HEK293 (cell line): Measurements from ENCODE around the gene RPP30.
A peak's percentile ranks its signal among the peaks of the same experiment; 100 is the strongest.

Experiments
- GLI4 ChIP-seq: fragments of 450-650 bp; formaldehyde crosslinking; IDR thresholded peaks from 2 replicates; pipeline ENCODE4 v1.5.1; 2016; ENCODE audit warnings: missing biosample characterization, missing genetic modification characterization
- KLF1 ChIP-seq: fragments of 450-650 bp; formaldehyde crosslinking; IDR thresholded peaks from 2 replicates; pipeline ENCODE4 v1.5.1; 2016; ENCODE audit warnings: missing biosample characterization, missing genetic modification characterization
- KLF8 ChIP-seq: fragments of 450-650 bp; formaldehyde crosslinking; IDR thresholded peaks from 2 replicates; pipeline ENCODE4 v1.5.1; 2016; ENCODE audit warnings: missing biosample characterization, missing genetic modification characterization
- MYNN ChIP-seq: fragments of 450-650 bp; formaldehyde crosslinking; IDR thresholded peaks from 2 replicates; pipeline ENCODE4 v1.5.1; 2016; ENCODE audit warnings: missing biosample characterization, missing genetic modification characterization, borderline replicate concordance
- OVOL3 ChIP-seq: fragments of 450-650 bp; formaldehyde crosslinking; IDR thresholded peaks from 2 replicates; pipeline ENCODE4 v1.5.1; 2016; ENCODE audit warnings: missing biosample characterization, missing genetic modification characterization
- PATZ1 ChIP-seq: fragments of 450-650 bp; formaldehyde crosslinking; IDR thresholded peaks from 2 replicates; pipeline ENCODE4 v1.5.1; 2016; ENCODE audit warnings: missing biosample characterization, missing genetic modification characterization
- PRDM1 ChIP-seq: fragments of 450-650 bp; formaldehyde crosslinking; IDR thresholded peaks from 2 replicates; pipeline ENCODE4; 2016; ENCODE audit warnings: missing biosample characterization, missing genetic modification characterization
- PRDM6 ChIP-seq: fragments of 450-650 bp; formaldehyde crosslinking; IDR thresholded peaks from 2 replicates; pipeline ENCODE4 v1.5.1; 2017; ENCODE audit warnings: missing biosample characterization, missing genetic modification characterization
- REPIN1 ChIP-seq: fragments of 450-650 bp; formaldehyde crosslinking; IDR thresholded peaks from 2 replicates; pipeline ENCODE4 v1.5.1; 2017; ENCODE audit warnings: missing biosample characterization, missing genetic modification characterization, low read depth
- SETDB1 ChIP-seq: IDR thresholded peaks from one replicate; pipeline ENCODE4 v1.6.1; 2017; ENCODE audit warnings: mild to moderate bottlenecking, low read length, moderate library complexity, mixed read lengths; ENCODE audit not compliant: insufficient read length
- TRIM28 ChIP-seq: IDR thresholded peaks from 2 replicates; pipeline ENCODE4 v1.6.1; 2011; ENCODE audit warnings: low read length, control low read depth, borderline replicate concordance
- YY2 ChIP-seq: fragments of 450-650 bp; formaldehyde crosslinking; IDR thresholded peaks from 2 replicates; pipeline ENCODE4 v1.5.1; 2016; ENCODE audit warnings: missing biosample characterization, missing genetic modification characterization
- ZFHX2 ChIP-seq: fragments of 450-650 bp; formaldehyde crosslinking; conservative IDR thresholded peaks from 2 replicates; pipeline ENCODE4 v1.5.1; 2016; ENCODE audit warnings: missing biosample characterization, missing genetic modification characterization
- ZFP3 ChIP-seq: fragments of 450-650 bp; formaldehyde crosslinking; IDR thresholded peaks from 2 replicates; pipeline ENCODE4 v1.5.1; 2016; ENCODE audit warnings: low read depth, missing biosample characterization, missing genetic modification characterization
- ZNF146 ChIP-seq: fragments of 450-650 bp; formaldehyde crosslinking; IDR thresholded peaks from 2 replicates; pipeline ENCODE4 v1.5.1; 2016; ENCODE audit warnings: missing biosample characterization, missing genetic modification characterization
- ZNF155 ChIP-seq: fragments of 450-650 bp; formaldehyde crosslinking; IDR thresholded peaks from 2 replicates; pipeline ENCODE4 v1.5.1; 2016; ENCODE audit warnings: missing biosample characterization, missing genetic modification characterization
- ZNF214 ChIP-seq: fragments of 450-650 bp; formaldehyde crosslinking; IDR thresholded peaks from 2 replicates; pipeline ENCODE4 v1.5.1; 2017; ENCODE audit warnings: missing biosample characterization, mild to moderate bottlenecking, missing genetic modification characterization, borderline replicate concordance
- ZNF248 ChIP-seq: fragments of 450-650 bp; formaldehyde crosslinking; IDR thresholded peaks from 2 replicates; pipeline ENCODE4 v1.5.1; 2017; ENCODE audit warnings: missing biosample characterization, missing genetic modification characterization
- ZNF266 ChIP-seq: fragments of 450-650 bp; formaldehyde crosslinking; IDR thresholded peaks from 2 replicates; pipeline ENCODE4 v1.5.1; 2016; ENCODE audit warnings: missing biosample characterization, missing genetic modification characterization, low read depth
- ZNF37A ChIP-seq: fragments of 450-650 bp; IDR thresholded peaks from 2 replicates; pipeline ENCODE4 v1.5.1; 2018; ENCODE audit warnings: missing biosample characterization, missing genetic modification characterization
- ZNF510 ChIP-seq: fragments of 450-650 bp; formaldehyde crosslinking; IDR thresholded peaks from 2 replicates; pipeline ENCODE4 v1.5.1; 2018; ENCODE audit warnings: mild to moderate bottlenecking, missing genetic modification characterization, missing biosample characterization; ENCODE audit not compliant: insufficient replicate concordance
- ZNF518A ChIP-seq: fragments of 450-650 bp; formaldehyde crosslinking; conservative IDR thresholded peaks from 2 replicates; pipeline ENCODE4 v1.5.1; 2016; ENCODE audit warnings: low read depth, missing biosample characterization, missing genetic modification characterization
- ZNF555 ChIP-seq: fragments of 450-650 bp; formaldehyde crosslinking; conservative IDR thresholded peaks from 2 replicates; pipeline ENCODE4 v1.5.1; 2017; ENCODE audit warnings: missing biosample characterization, mild to moderate bottlenecking, missing genetic modification characterization, inconsistent platforms
- ZNF596 ChIP-seq: fragments of 450-650 bp; IDR thresholded peaks from 2 replicates; pipeline ENCODE4 v1.5.0; 2018; ENCODE audit warnings: missing biosample characterization, mild to moderate bottlenecking, missing genetic modification characterization, moderate library complexity
- ZNF610 ChIP-seq: fragments of 450-650 bp; formaldehyde crosslinking; IDR thresholded peaks from 2 replicates; pipeline ENCODE4 v1.5.1; 2016; ENCODE audit warnings: missing biosample characterization, missing genetic modification characterization, borderline replicate concordance
- ZNF645 ChIP-seq: fragments of 450-650 bp; formaldehyde crosslinking; IDR thresholded peaks from 2 replicates; pipeline ENCODE4; 2016; ENCODE audit warnings: missing biosample characterization, missing genetic modification characterization
- ZNF660 ChIP-seq: fragments of 450-650 bp; IDR thresholded peaks from 2 replicates; pipeline ENCODE4 v1.5.1; 2018; ENCODE audit warnings: missing biosample characterization, mild to moderate bottlenecking, missing genetic modification characterization
- ZNF670 ChIP-seq: fragments of 450-650 bp; formaldehyde crosslinking; IDR thresholded peaks from 2 replicates; pipeline ENCODE4 v1.5.1; 2016; ENCODE audit warnings: missing biosample characterization, missing genetic modification characterization, low read depth
- ZNF76 ChIP-seq: fragments of 450-650 bp; formaldehyde crosslinking; IDR thresholded peaks from 2 replicates; pipeline ENCODE4; 2016; ENCODE audit warnings: low read depth, missing biosample characterization, missing genetic modification characterization, borderline replicate concordance
- ZNF791 ChIP-seq: fragments of 450-650 bp; formaldehyde crosslinking; IDR thresholded peaks from 2 replicates; pipeline ENCODE4 v1.5.1; 2016; ENCODE audit warnings: missing biosample characterization, missing genetic modification characterization
- ZNF837 ChIP-seq: fragments of 450-650 bp; formaldehyde crosslinking; IDR thresholded peaks from 2 replicates; pipeline ENCODE4 v1.5.1; 2016; ENCODE audit warnings: missing biosample characterization, missing genetic modification characterization

Gene RPP30

GRCh38 chr10:90871766-90872647, at the start of gene RPP30 (continued):
- TF ChIP-seq YY2 (tag by site-specific recombination) (peak; percentile 80), ZNF155 (tag by site-specific recombination) (no peak), ZNF518A (tag by site-specific recombination) (no peak), ZNF670 (tag by site-specific recombination) (no peak), REPIN1 (no peak), ZNF660 (tag by site-specific recombination) (0 out of 2 replicates have a peak, but pooled peaks have one; percentile 34), ZNF510 (tag by site-specific recombination) (no peak), PRDM1 (tag by site-specific recombination) (peak; percentile 61), ZNF248 (tag by site-specific recombination) (no peak), ZNF76 (tag by site-specific recombination) (peak; percentile 95), KLF1 (tag by site-specific recombination) (0 out of 2 replicates have a peak, but pooled peaks have one; percentile 37), MYNN (tag by site-specific recombination) (no peak), ZNF791 (tag by site-specific recombination) (no peak), OVOL3 (tag by site-specific recombination) (no peak), ZFP3 (tag by site-specific recombination) (no peak), ZNF37A (no peak), KLF8 (tag by site-specific recombination) (peak; percentile 48), ZNF266 (tag by site-specific recombination) (no peak), ZFHX2 (tag by site-specific recombination) (peak; percentile 97), ZNF610 (tag by site-specific recombination) (no peak), TRIM28 (no peak), GLI4 (tag by site-specific recombination) (no peak), ZNF146 (no peak), PATZ1 (tag by site-specific recombination) (no peak), SETDB1 (no peak), ZNF214 (tag by site-specific recombination) (no peak), PRDM6 (tag by site-specific recombination) (no peak), ZNF555 (no peak), ZNF837 (tag by site-specific recombination) (no peak), ZNF596 (tag by site-specific recombination) (no peak), ZNF645 (tag by site-specific recombination) (no peak)
